H1 (cell line): ENCODE measurements around the gene AGAP1. TPM values are rescaled to one million over a fixed set of nuclear protein-coding genes. Genes with fewer than 3 reads are reported as not detected.

Source experiments
- CTCF ChIA-PET: fragments of 300-600 bp; sonication (Branson Sonifier 250); formaldehyde crosslinking; loops from one replicate; lab custom pipeline; 2021; ENCODE audit not compliant: partially characterized antibody; lab: Charles Lee
- POLR2A ChIA-PET: fragments of 300-600 bp; sonication (Branson Sonifier 250); formaldehyde crosslinking; loops from one replicate; lab custom pipeline; 2021; ENCODE audit warnings: inconsistent platforms; ENCODE audit not compliant: partially characterized antibody; lab: Charles Lee
- DNase-seq, 2 experiments: peaks; one replicate each; pipeline versions ENCODE4 v3.0.0 to v3.0.0-alpha.2; 2010 to 2022; ENCODE audit warnings: low spot score in 2 of 2, low read depth in 1 of 2, mixed read lengths in 1 of 2
- FAIRE-seq: peaks from 2 replicates; lab custom pipeline; 2011; peaks lifted over from hg19 to GRCh38; lab: Jason Lieb, UNC
- H2AFZ ChIP-seq: 2 replicates; pipeline ENCODE4 v1.8.1; 2012; ENCODE audit warnings: low read length, inconsistent platforms
- H2AK5ac ChIP-seq: 2 replicates; pipeline ENCODE4 v1.6.1; 2013; ENCODE audit warnings: low read depth, low read length
- H2BK120ac ChIP-seq: replicated peaks from 2 replicates; pipeline ENCODE3; 2013; ENCODE audit warnings: low read depth, low read length, inconsistent platforms
- H2BK12ac ChIP-seq: 2 replicates; pipeline ENCODE4 v1.6.1; 2013; ENCODE audit warnings: low read depth, low read length
- H2BK15ac ChIP-seq: 2 replicates; pipeline ENCODE4 v1.6.1; 2013; ENCODE audit warnings: low read length
- H2BK20ac ChIP-seq: 2 replicates; pipeline ENCODE4 v1.6.1; 2013; ENCODE audit warnings: low read length
- H2BK5ac ChIP-seq: 2 replicates; pipeline ENCODE4 v1.6.1; 2013; ENCODE audit warnings: low read depth, low read length
- H3K14ac ChIP-seq: 2 replicates; pipeline ENCODE4 v1.6.1; 2013; ENCODE audit warnings: inconsistent platforms; ENCODE audit not compliant: insufficient read length
- H3K18ac ChIP-seq: 2 replicates; pipeline ENCODE4 v1.6.1; 2013; ENCODE audit warnings: low read length; ENCODE audit errors: extremely low read depth
- H3K23ac ChIP-seq: 2 replicates; pipeline ENCODE4 v1.6.1; 2013; ENCODE audit warnings: inconsistent platforms; ENCODE audit not compliant: insufficient read length
- H3K23me2 ChIP-seq: 2 replicates; pipeline ENCODE4 v1.6.1; 2013; ENCODE audit warnings: low read depth, low read length
- H3K27ac ChIP-seq: 2 replicates; pipeline ENCODE4 v1.6.1; 2011; ENCODE audit warnings: low read depth, low read length, inconsistent platforms
- H3K27me3 ChIP-seq, 4 experiments: replicated peaks in 1 of 4; 1 replicate in 1 of 4; 2 replicates in 3 of 4; pipeline versions ENCODE4 v1.6.1 to v1.8.1; 2011 to 2013; ENCODE audit warnings: low read length in 3 of 4, mild to moderate bottlenecking in 3 of 4, inconsistent platforms in 2 of 4, mixed read lengths in 2 of 4, moderate library complexity in 1 of 4; ENCODE audit not compliant: control insufficient read depth in 3 of 4, insufficient read depth in 3 of 4; ENCODE audit errors: extremely low read depth in 1 of 4
- H3K36me3 ChIP-seq, 4 experiments: 2 replicates each; pipeline versions ENCODE4 v1.6.1 to v1.8.1; 2011 to 2013; ENCODE audit warnings: mild to moderate bottlenecking in 4 of 4, low read length in 3 of 4, moderate library complexity in 2 of 4, control low read depth in 1 of 4, inconsistent platforms in 1 of 4; ENCODE audit not compliant: insufficient read depth in 4 of 4, control insufficient read depth in 2 of 4
- H3K4ac ChIP-seq: replicated peaks from 2 replicates; pipeline ENCODE3; 2013; ENCODE audit warnings: low read length, low read depth, mixed read lengths, inconsistent platforms; ENCODE audit not compliant: insufficient read length
- H3K4me1 ChIP-seq, 4 experiments: replicated peaks in 1 of 4; 1 replicate in 1 of 4; 2 replicates in 3 of 4; pipeline versions ENCODE4 v1.6.1 to v1.8.1; 2011 to 2013; ENCODE audit warnings: low read length in 3 of 4, inconsistent platforms in 2 of 4, mixed read lengths in 1 of 4; ENCODE audit not compliant: insufficient read depth in 4 of 4, control insufficient read depth in 3 of 4
- H3K4me2 ChIP-seq, 2 experiments: 2 replicates each; pipeline versions ENCODE4 v1.6.1 to v1.8.1; 2011 to 2013; ENCODE audit warnings: low read depth in 2 of 2, low read length in 2 of 2, control low read depth in 1 of 2, inconsistent platforms in 1 of 2, mild to moderate bottlenecking in 1 of 2; ENCODE audit not compliant: insufficient read depth in 1 of 2
- H3K4me3 ChIP-seq, 4 experiments: fragments of 200-600, 300-600 bp in 1 of 4; sonication (generic), shearing (Covaris generic), sonication (Bioruptor Twin) in 1 of 4; 2 replicates each; pipeline versions ENCODE4 v1.5.1 to v1.8.1; 2011 to 2016; ENCODE audit warnings: low read length in 4 of 4, low read depth in 3 of 4, control low read depth in 2 of 4, inconsistent platforms in 2 of 4, mild to moderate bottlenecking in 2 of 4, mixed read lengths in 1 of 4, moderate library complexity in 1 of 4; ENCODE audit not compliant: insufficient read depth in 2 of 4; ENCODE audit errors: extremely low read depth in 1 of 4
- H3K56ac ChIP-seq: replicated peaks from 2 replicates; pipeline ENCODE3; 2013; ENCODE audit warnings: low read depth, mild to moderate bottlenecking, mixed read lengths, low read length, inconsistent platforms; ENCODE audit not compliant: insufficient read length
- H3K79me1 ChIP-seq: 2 replicates; pipeline ENCODE4 v1.6.1; 2013; ENCODE audit warnings: low read depth, low read length, control low read depth
- H3K79me2 ChIP-seq, 2 experiments: 2 replicates each; pipeline versions ENCODE4 v1.6.1 to v1.8.1; 2012 to 2013; ENCODE audit warnings: low read length in 2 of 2, mild to moderate bottlenecking in 2 of 2, inconsistent platforms in 1 of 2; ENCODE audit not compliant: insufficient read depth in 2 of 2, control insufficient read depth in 1 of 2
- H3K9ac ChIP-seq, 4 experiments: replicated peaks in 1 of 4; 1 replicate in 1 of 4; 2 replicates in 3 of 4; pipeline versions ENCODE4 v1.6.1 to v1.8.1; 2011 to 2013; ENCODE audit warnings: low read depth in 3 of 4, low read length in 3 of 4, control low read depth in 2 of 4, mild to moderate bottlenecking in 2 of 4, moderate library complexity in 2 of 4, inconsistent platforms in 1 of 4; ENCODE audit errors: extremely low read depth in 1 of 4
- H3K9me3 ChIP-seq, 2 experiments: 2 replicates each; pipeline versions ENCODE4 v1.6.1 to v1.8.1; 2012 to 2013; ENCODE audit warnings: mild to moderate bottlenecking in 2 of 2, moderate library complexity in 2 of 2, control low read depth in 1 of 2, inconsistent platforms in 1 of 2, low read depth in 1 of 2, low read length in 1 of 2, mixed read lengths in 1 of 2; ENCODE audit not compliant: insufficient read depth in 2 of 2
- H4K20me1 ChIP-seq, 2 experiments: replicated peaks in 1 of 2; 2 replicates each; pipeline versions ENCODE3 to v1.8.1; 2011 to 2013; ENCODE audit warnings: inconsistent platforms in 2 of 2, low read length in 2 of 2, mild to moderate bottlenecking in 1 of 2; ENCODE audit not compliant: insufficient read depth in 2 of 2, control insufficient read depth in 1 of 2
- H4K5ac ChIP-seq: 2 replicates; pipeline ENCODE4 v1.6.1; 2013; ENCODE audit warnings: low read length, low read depth, mixed read lengths, inconsistent platforms; ENCODE audit not compliant: insufficient read length
- H4K8ac ChIP-seq: 2 replicates; pipeline ENCODE4 v1.8.0; 2013; ENCODE audit warnings: mild to moderate bottlenecking, moderate library complexity, low read length, inconsistent platforms; ENCODE audit not compliant: insufficient read depth; ENCODE audit errors: extremely low read depth
- H4K91ac ChIP-seq: replicated peaks from 2 replicates; pipeline ENCODE3; 2013; ENCODE audit warnings: low read length, mixed read lengths, inconsistent platforms; ENCODE audit not compliant: insufficient read length
- ATF2 ChIP-seq: IDR thresholded peaks from 2 replicates; pipeline ENCODE4 v1.6.1; 2012; ENCODE audit warnings: low read length, inconsistent platforms
- BCL11A ChIP-seq, 2 experiments: IDR thresholded peaks; one replicate each; pipeline ENCODE4 v1.6.1; 2011; ENCODE audit warnings: low read depth in 2 of 2, low read length in 2 of 2, mild to moderate bottlenecking in 2 of 2
- CBX5 ChIP-seq: fragments of 300-800, 300-1000 bp; sonication (generic); IDR thresholded peaks from 2 replicates; pipeline ENCODE4 v1.7.1; 2016; ENCODE audit warnings: antibody characterized with exemption, low read length, low read depth
- CEBPB ChIP-seq: IDR thresholded peaks from 2 replicates; pipeline ENCODE4 v1.6.1; 2012; ENCODE audit warnings: low read depth, low read length
- CTBP2 ChIP-seq: IDR thresholded peaks from 2 replicates; pipeline ENCODE4 v1.7.0; 2011; ENCODE audit warnings: borderline replicate concordance, mild to moderate bottlenecking, moderate library complexity, mixed read lengths, low read length; ENCODE audit not compliant: insufficient read depth, insufficient read length
- HDAC2 ChIP-seq, 2 experiments: fragments of 300-600 bp in 1 of 2; sonication (generic) in 1 of 2; IDR thresholded peaks; 2 replicates each; pipeline ENCODE4 v1.6.1; 2011 to 2012; ENCODE audit warnings: low read depth in 2 of 2, low read length in 2 of 2, mild to moderate bottlenecking in 2 of 2, moderate library complexity in 2 of 2, borderline replicate concordance in 1 of 2, inconsistent platforms in 1 of 2
- MAX ChIP-seq: IDR thresholded peaks from 2 replicates; pipeline ENCODE4 v1.6.1; 2012; ENCODE audit warnings: inconsistent platforms
- POLR2A ChIP-seq, 2 experiments: IDR thresholded peaks; 1 replicate in 1 of 2; 2 replicates in 1 of 2; pipeline ENCODE4 v1.6.1; 2011; ENCODE audit warnings: low read depth in 2 of 2, low read length in 2 of 2, mild to moderate bottlenecking in 2 of 2; ENCODE audit errors: control extremely low read depth in 1 of 2
- POLR2AphosphoS5 ChIP-seq: IDR thresholded peaks from 2 replicates; pipeline ENCODE4 v1.6.1; 2011; ENCODE audit warnings: low read depth, low read length
- RAD21 ChIP-seq, 2 experiments: IDR thresholded peaks in 1 of 2; conservative IDR thresholded peaks in 1 of 2; 2 replicates each; pipeline ENCODE4 v1.6.1; 2011; ENCODE audit warnings: low read depth in 2 of 2, low read length in 2 of 2, improper control_type of control experiment in 1 of 2, inconsistent platforms in 1 of 2, mild to moderate bottlenecking in 1 of 2, moderate library complexity in 1 of 2
- RXRA ChIP-seq: IDR thresholded peaks from 2 replicates; pipeline ENCODE4 v1.6.1; 2011; ENCODE audit warnings: low read depth, mild to moderate bottlenecking, low read length, moderate library complexity; ENCODE audit not compliant: insufficient read depth
- ZNF274 ChIP-seq: IDR thresholded peaks from 2 replicates; pipeline ENCODE4 v1.7.0; 2012; ENCODE audit warnings: low read length, borderline replicate concordance; ENCODE audit errors: extremely low read depth
- WGBS, 2 experiments: shearing (Covaris generic) in 1 of 2; methylation state at CpG; one replicate each; pipeline versions ENCODE4 v1.1.6 to v1.1.7; 2013 to 2015; ENCODE audit warnings: low lambda C conversion rate in 2 of 2, mixed read lengths in 2 of 2, inconsistent platforms in 1 of 2, low coverage in 1 of 2, missing lambda C conversion rate in 1 of 2; ENCODE audit not compliant: insufficient replicate concordance in 2 of 2, insufficient coverage in 1 of 2, insufficient read length in 1 of 2; ENCODE audit errors: extremely low coverage in 1 of 2, missing lambda C conversion rate in 1 of 2; 5-methylcytosine and 5-hydroxymethylcytosine counted together
- polyA plus RNA-seq, 7 experiments: library from polyadenylated mRNA; depleted of rRNA in 3 of 7; stranded (reverse) in 5 of 7; unstranded in 2 of 7; fragments of >200 nt in 5 of 7; fragments of 200-250 nt in 2 of 7; gene quantifications; 1 replicate in 5 of 7; 2 replicates in 1 of 7; 4 replicates in 1 of 7; pipeline versions ENCODE4 v1.2.1 to v1.2.3, GENCODE V29; 2011 to 2013; ENCODE audit warnings: missing spikeins in 2 of 7, mixed read lengths in 2 of 7
- total RNA-seq: library from RNA; stranded (reverse); fragmentation: NEBNext Ultra II Directional; extraction: Animal tissue kit (Norgen Biotek cat#: 25700); gene quantifications from 2 replicates; pipeline ENCODE4 v1.2.1, GENCODE V29; 2021

Gene AGAP1
- total and polyA plus RNA-seq, 2 of the 8 experiments (the other 6 are each of a cell fraction or from before 2014, with no cell fraction given) = 18.1 to 39.4 TPM

DNA sequence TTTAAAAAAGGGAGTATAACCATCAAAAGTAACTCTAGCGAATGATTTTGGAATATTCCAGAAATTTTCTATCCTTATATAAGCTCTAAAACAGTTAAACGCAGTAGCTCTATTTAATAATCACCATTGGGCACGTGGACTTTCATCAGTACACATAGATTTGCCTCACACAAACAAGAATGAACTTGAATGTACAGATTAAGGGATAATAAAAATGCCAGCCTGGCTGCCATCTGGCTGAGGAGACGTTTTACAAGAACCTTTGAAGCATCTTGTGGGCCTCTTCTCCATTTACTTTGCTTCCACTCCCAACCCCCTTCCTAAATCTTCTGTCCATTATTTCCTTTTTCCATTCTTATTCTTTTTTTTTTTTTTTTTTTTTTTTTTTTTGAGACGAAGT, 47.2 kb downstream of the AGAP1 start:
- WGBS, 2 experiments = 93% methylated on average over 4 of the region's 5 CpGs; no CpG with 5 or more reads in 1 of the 2 experiments
- Histone ChIP-seq H2BK120ac (no peak overlapping the region), H3K9me3 (no peaks in the 10 kb centered on the region), H2BK20ac (no peak overlapping the region), H2BK5ac (no peak overlapping the region), H3K14ac (no peak overlapping the region), H3K23ac (no peak overlapping the region), H4K8ac (no peak overlapping the region), H3K56ac (no peak overlapping the region), H3K9ac (no peak overlapping the region), H3K4me1 (peaks cover 5 to 17% (median 10%) of the 10 kb centered on the region in 4 experiments), H3K4me2 (no peak overlapping the region), H3K27ac (no peak overlapping the region), H4K5ac (no peak overlapping the region), H2BK15ac (no peak overlapping the region), H4K91ac (no peak overlapping the region), H3K23me2 (no peaks in the 10 kb centered on the region), H4K20me1 (peaks cover 6 to 14% of the 10 kb centered on the region in 2 experiments), H3K79me1 (peaks cover 15% of the 10 kb centered on the region), H3K79me2 (peaks cover 4 to 91% of the 10 kb centered on the region in 2 experiments; a peak in 3 of 4 replicates), H3K18ac (no peak overlapping the region), H2BK12ac (no peak overlapping the region), H3K36me3 (no peaks in the 10 kb centered on the region), H3K27me3 (no peaks in the 10 kb centered on the region), H2AK5ac (no peak overlapping the region), H3K4ac (no peak overlapping the region), H3K4me3 (no peak overlapping the region), H2AFZ (no peak overlapping the region)
- ChIA-PET POLR2A (no interaction called here), CTCF (interaction anchor here (0.8 kb wide), 1 partner anchor 27 kb away, joined by 3 read pairs; no protein-coding TSS in a partner anchor)
- no peak for FAIRE-seq
- DNase-seq = no peak
- TF ChIP-seq BCL11A (IDR thresholded peaks at IDR 0.05; ENCODE audit: low read depth in 2 of 2, low read length in 2 of 2) = no peak
- no peak for TF ChIP-seq ATF2
- TF ChIP-seq ZNF274 = no peak
- no peak for TF ChIP-seq CBX5
- no peak for TF ChIP-seq CEBPB
- no peak for TF ChIP-seq POLR2A (IDR thresholded peaks at IDR 0.05; ENCODE audit: control extremely low read depth in 1 of 2, low read depth in 2 of 2, low read length in 2 of 2)
- TF ChIP-seq POLR2AphosphoS5 = no peak
- TF ChIP-seq CTBP2 = no peak
- TF ChIP-seq RAD21 (IDR thresholded peaks at IDR 0.05 in 1 of 2, conservative IDR thresholded peaks at IDR 0.05 in 1 of 2; ENCODE audit: low read depth in 2 of 2, low read length in 2 of 2) = no peak
- no peak for TF ChIP-seq HDAC2 (IDR thresholded peaks at IDR 0.05; ENCODE audit: borderline replicate concordance in 1 of 2, low read depth in 2 of 2, low read length in 2 of 2)
- no peak for TF ChIP-seq MAX
- no peak for TF ChIP-seq RXRA
